ENCODE data around the gene TSEN15.
A peak's percentile ranks its signal among the peaks of the same experiment; 100 is the strongest.

The TSEN15 gene

DNA sequence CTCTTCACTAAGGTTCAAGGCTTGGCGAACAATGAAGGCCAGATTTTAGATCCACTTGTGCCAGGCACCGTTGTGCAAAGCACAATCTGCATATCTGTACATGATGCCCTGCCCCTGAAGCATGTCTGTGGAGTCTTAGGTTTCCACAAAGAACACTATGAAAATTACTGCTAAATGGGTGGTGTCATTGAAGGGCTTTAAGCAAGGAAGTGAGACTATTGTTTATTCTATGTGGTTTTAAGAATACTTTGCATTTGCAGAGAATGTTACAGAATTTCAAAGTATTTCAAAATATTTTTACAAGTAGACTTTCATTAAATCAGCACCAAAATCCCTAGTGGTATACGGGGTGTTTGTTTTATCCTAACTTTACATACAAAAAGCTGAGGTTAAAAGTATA is 8.8 kb downstream of the TSEN15 start:
- peak; percentile 48 for DNase-seq (ENCODE audit: low read depth, low spot score)
- no peak overlapping the region for H3K4me3 ChIP-seq (ENCODE audit: low read depth, low read length)
- in situ Hi-C loops (cut with HindIII; ENCODE audit: low sequenced_read_pairs) = no loop called here
- TF ChIP-seq, protein P1, sequence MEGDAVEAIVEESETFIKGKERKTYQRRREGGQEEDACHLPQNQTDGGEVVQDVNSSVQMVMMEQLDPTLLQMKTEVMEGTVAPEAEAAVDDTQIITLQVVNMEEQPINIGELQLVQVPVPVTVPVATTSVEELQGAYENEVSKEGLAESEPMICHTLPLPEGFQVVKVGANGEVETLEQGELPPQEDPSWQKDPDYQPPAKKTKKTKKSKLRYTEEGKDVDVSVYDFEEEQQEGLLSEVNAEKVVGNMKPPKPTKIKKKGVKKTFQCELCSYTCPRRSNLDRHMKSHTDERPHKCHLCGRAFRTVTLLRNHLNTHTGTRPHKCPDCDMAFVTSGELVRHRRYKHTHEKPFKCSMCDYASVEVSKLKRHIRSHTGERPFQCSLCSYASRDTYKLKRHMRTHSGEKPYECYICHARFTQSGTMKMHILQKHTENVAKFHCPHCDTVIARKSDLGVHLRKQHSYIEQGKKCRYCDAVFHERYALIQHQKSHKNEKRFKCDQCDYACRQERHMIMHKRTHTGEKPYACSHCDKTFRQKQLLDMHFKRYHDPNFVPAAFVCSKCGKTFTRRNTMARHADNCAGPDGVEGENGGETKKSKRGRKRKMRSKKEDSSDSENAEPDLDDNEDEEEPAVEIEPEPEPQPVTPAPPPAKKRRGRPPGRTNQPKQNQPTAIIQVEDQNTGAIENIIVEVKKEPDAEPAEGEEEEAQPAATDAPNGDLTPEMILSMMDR (IDR thresholded peaks at IDR 0.05; ENCODE audit: low read depth, low read length) = no peak

DNA sequence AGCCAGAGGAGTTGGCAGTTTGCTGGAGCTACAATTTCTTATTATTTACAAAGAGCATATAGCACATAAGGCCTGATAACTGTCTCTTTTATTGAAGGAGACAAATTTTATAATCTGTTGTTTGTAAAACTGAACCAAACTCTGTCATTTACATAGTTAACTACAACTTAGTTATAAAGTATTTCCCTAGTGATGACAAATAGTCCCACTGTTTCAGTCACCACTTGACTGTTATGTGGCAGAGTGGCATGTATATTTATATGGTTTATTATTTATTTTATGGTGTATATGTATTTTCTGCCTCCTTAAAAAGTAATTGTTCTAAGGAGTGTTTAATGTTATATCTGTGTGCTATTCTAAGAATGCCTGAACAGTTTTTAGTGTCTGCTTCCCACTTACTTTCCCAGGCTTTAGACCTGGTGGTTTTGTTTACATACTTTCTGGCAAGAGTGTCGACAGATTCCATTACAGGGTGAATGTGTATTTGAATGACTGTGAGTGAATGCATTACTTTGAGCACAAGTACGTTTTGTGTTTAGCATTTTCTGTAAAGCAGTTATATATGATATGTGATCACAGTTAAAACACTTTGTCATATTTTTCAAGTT is 10.0 kb downstream of the TSEN15 start:
- H3K4me3 ChIP-seq (ENCODE audit: low read depth, low read length) = no peak overlapping the region
- peak; percentile 75 for DNase-seq (ENCODE audit: low read depth, low spot score)
- in situ Hi-C loops (cut with HindIII; ENCODE audit: low sequenced_read_pairs) = no loop called here
- TF ChIP-seq, protein P1 (IDR thresholded peaks at IDR 0.05; ENCODE audit: low read depth, low read length) = no peak

DNA sequence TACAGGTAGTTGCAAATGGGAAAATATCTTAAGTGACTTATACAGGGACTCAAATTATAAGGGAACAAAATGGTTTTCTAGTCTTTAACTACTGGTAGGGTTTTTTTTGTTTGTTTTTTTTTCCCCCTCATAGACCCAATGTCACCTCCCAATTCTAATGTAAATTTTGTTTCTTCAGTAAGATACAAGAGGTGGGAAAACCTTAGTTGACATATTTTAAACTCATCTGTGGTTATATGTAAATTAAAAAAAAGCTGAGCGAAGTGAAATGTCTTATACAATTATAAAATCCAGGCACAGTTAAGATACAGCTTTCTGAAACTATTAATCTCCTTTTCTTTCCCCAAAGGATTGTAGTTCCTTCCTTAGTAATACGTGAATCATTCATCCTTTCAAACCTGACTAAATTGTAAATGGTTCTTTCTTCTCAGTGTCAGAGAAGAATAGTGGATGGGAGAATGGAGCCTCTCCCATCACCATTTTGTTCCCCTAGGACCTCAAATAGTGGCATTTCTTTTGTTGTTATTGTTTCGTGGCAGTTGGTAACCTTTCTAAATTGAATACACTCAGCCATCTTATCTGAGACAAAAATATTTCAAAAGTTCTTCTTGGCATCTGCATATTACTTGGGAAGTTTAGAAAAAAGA is 11.2 kb downstream of the TSEN15 start:
- H3K4me3 ChIP-seq (ENCODE audit: low read depth, low read length) = no peak overlapping the region
- TF ChIP-seq, protein P1 (IDR thresholded peaks at IDR 0.05; ENCODE audit: low read depth, low read length) = no peak
- in situ Hi-C loops (cut with HindIII; ENCODE audit: low sequenced_read_pairs) = no loop called here
- DNase-seq (ENCODE audit: low read depth, low spot score) = no peak

DNA sequence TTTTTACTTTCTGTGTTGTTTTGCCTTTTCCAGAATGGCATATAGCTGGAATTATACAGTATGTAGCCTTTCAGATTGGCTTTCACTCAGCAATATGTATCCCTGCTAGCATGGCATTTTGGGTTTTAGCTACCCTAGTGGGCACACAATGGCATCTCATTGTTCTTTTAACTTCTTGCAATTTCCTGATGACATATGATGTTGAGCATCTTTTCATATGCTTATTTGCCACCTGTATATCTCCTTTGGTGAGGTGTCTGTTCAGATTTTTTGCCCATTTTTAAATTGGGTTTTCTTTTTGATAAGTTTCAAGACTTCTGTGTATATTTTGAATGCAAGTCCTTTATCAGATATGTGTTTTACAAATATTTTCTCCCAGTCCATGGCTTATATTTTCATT is 14.0 kb downstream of the TSEN15 start:
- DNase-seq (ENCODE audit: low read depth, low spot score) = no peak
- TF ChIP-seq, protein P1 (IDR thresholded peaks at IDR 0.05; ENCODE audit: low read depth, low read length) = no peak
- in situ Hi-C loops (cut with HindIII; ENCODE audit: low sequenced_read_pairs) = no loop called here
- H3K4me3 ChIP-seq (ENCODE audit: low read depth, low read length) = no peak overlapping the region

DNA sequence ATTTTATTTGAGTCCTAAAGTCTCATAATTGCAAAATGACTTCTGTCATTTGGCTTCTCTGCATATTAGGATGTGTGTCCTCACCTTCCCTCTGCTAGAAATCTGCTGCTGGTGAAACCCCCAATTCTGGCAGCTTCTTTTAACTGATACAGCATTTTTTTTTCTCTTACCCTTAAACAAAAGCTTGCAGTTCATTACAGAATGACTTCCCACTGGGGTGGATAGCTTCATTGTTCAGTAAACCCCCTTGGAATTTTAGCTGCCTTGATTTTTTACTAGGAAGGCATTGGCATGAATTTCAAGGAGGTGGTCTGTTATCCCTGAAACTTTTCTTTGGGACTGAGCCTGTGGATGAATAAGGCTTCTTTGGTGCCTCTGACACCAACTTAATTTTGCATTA is 16.8 kb downstream of the TSEN15 start:
- TF ChIP-seq, protein P1 (IDR thresholded peaks at IDR 0.05; ENCODE audit: low read depth, low read length) = no peak
- DNase-seq (ENCODE audit: low read depth, low spot score) = no peak
- in situ Hi-C loops (cut with HindIII; ENCODE audit: low sequenced_read_pairs) = no loop called here
- no peak overlapping the region for H3K4me3 ChIP-seq (ENCODE audit: low read depth, low read length)

DNA sequence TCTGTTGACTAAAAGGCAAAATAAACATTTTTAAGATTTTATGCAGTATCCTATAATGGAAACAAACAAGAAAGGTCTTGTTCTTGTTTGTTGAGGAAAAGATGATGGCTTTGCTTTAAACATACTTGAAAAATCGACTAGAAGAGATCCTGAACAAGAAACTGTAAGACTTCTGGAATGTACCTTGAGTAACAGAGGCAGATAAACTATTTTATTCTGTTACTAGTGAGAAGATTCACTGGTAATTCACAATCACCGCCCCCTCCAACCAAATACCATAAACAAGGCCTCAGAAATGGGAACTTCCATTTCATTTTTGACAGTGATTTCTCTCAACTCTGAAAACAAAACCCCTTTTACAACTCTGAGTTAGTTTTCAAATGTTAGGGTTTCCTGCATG is 18.1 kb downstream of the TSEN15 start:
- in situ Hi-C loops (cut with HindIII; ENCODE audit: low sequenced_read_pairs) = no loop called here
- TF ChIP-seq, protein P1 (IDR thresholded peaks at IDR 0.05; ENCODE audit: low read depth, low read length) = no peak
- DNase-seq (ENCODE audit: low read depth, low spot score) = no peak
- no peak overlapping the region for H3K4me3 ChIP-seq (ENCODE audit: low read depth, low read length)

All from astrocyte of the spinal cord (primary cell).